HepG2 (cell line): ENCODE measurements around the gene CCL17. TPM values are rescaled to one million over a fixed set of nuclear protein-coding genes. Genes with fewer than 3 reads are reported as not detected.

Experiments
- AGO2 ChIP-seq: fragments of 200-400 bp; formaldehyde crosslinking; optimal IDR thresholded peaks from 2 replicates; pipeline ENCODE3; 2017; ENCODE audit warnings: mild to moderate bottlenecking, low read depth, low read length, moderate library complexity
- IKZF4 ChIP-seq: sonication (generic); formaldehyde crosslinking; IDR thresholded peaks from 2 replicates; pipeline ENCODE4 v1.5.1; 2020; ENCODE audit warnings: borderline replicate concordance, mild to moderate bottlenecking, low read depth, missing genetic modification reagents; ENCODE audit errors: not compliant biosample characterization
- SMAD9 ChIP-seq: sonication (generic); formaldehyde crosslinking; IDR thresholded peaks from 2 replicates; pipeline ENCODE4 v1.5.1; 2020; ENCODE audit warnings: mild to moderate bottlenecking, missing genetic modification reagents
- ZBTB40 ChIP-seq, 2 experiments: fragments of 450-650 bp in 1 of 2; sonication (generic) in 1 of 2; formaldehyde crosslinking in 1 of 2; IDR thresholded peaks; 2 replicates each; pipeline versions ENCODE4 v1.6.1 to v1.8.0; 2016 to 2022; ENCODE audit warnings: antibody characterized with exemption in 1 of 2, mild to moderate bottlenecking in 1 of 2, missing genetic modification reagents in 1 of 2
- ZNF142 ChIP-seq: sonication (generic); formaldehyde crosslinking; IDR thresholded peaks from 2 replicates; pipeline ENCODE4 v1.4.0; 2020; ENCODE audit warnings: missing genetic modification reagents
- polyA plus RNA-seq, 8 experiments: library from polyadenylated mRNA; depleted of rRNA in 3 of 8; stranded (reverse) in 7 of 8; unstranded in 1 of 8; fragments of >200 nt; fragmentation: Illumina TruSeq in 4 of 8; extraction: Trizol in 4 of 8; gene quantifications; 2 replicates each; pipeline versions ENCODE4 v1.2.1 to v1.2.3, GENCODE V29; 2011 to 2016; ENCODE audit warnings: low read depth in 4 of 8, missing spikeins in 1 of 8, mixed read lengths in 1 of 8; ENCODE audit not compliant: insufficient read depth in 1 of 8
- total RNA-seq, 5 experiments: library from RNA; depleted of rRNA; stranded (reverse); fragments of >200 nt; fragmentation: Illumina TruSeq; extraction: Trizol; gene quantifications; 2 replicates each; pipeline ENCODE4 v1.2.3, GENCODE V29; 2016; ENCODE audit warnings: low read depth in 1 of 5

The CCL17 gene
- total and polyA plus RNA-seq, 2 of the 13 experiments (the other 11 are each of a cell fraction or from before 2014, with no cell fraction given): not detected

- TF ChIP-seq ZNF142 (CRISPR knock-in tag) (no peak), IKZF4 (CRISPR knock-in tag) (peak; percentile 66), SMAD9 (CRISPR knock-in tag) (peak; percentile 70; the same call in 1 of the 2 replicates), AGO2 (peak; percentile 31), ZBTB40 (IDR thresholded peaks at IDR 0.05) (no peak), ZBTB40 (CRISPR knock-in tag; IDR thresholded peaks at IDR 0.05) (0 out of 2 replicates have a peak, but pooled peaks have one; percentile 5)
Observed at GRCh38 chr16:57462978-57463362, 58.4 kb downstream of the CCL17 start (continued).
